ENCODE measurements around the gene EFCAB6. TPM values are rescaled to one million over a fixed set of nuclear protein-coding genes. Genes with fewer than 3 reads are reported as not detected.

The EFCAB6 gene
- total RNA-seq, 1 experiment from 2014 or later, result 2.5 TPM

- Histone ChIP-seq H3K79me2 (ENCODE audit: low read depth) (no peaks in the 10 kb centered on the region), H3K9me2 (ENCODE audit: insufficient read depth) (no peaks in the 10 kb centered on the region), H3F3A (ENCODE audit: insufficient read depth, low read depth) (no peaks in the 10 kb centered on the region), H2AFZ (no peak overlapping the region), H3K27ac (no peak overlapping the region), H3K4me1 (replicated peaks; ENCODE audit: insufficient read depth) (no peaks in the 10 kb centered on the region), H3K4me2 (no peak overlapping the region), H4K20me1 (ENCODE audit: insufficient read depth) (no peaks in the 10 kb centered on the region; the same call in 1 of the 2 replicates), H3K27me3 (ENCODE audit: insufficient read depth, low read depth) (peaks cover 100% of the 10 kb centered on the region), H3K4me3 (no peak overlapping the region), H3K9me3 (ENCODE audit: insufficient read depth, low read depth) (no peaks in the 10 kb centered on the region), H3K36me3 (ENCODE audit: low read depth) (no peaks in the 10 kb centered on the region)
- intact Hi-C loops (cut with micrococcal nuclease; ENCODE audit: unreplicated experiment), result no loop called here
- ChIA-PET CTCF (no interaction called here), POLR2A (ENCODE audit: unreplicated experiment) (no interaction called here)
- TF ChIP-seq CTCF (conservative IDR thresholded peaks at IDR 0.05) (no peak), EZH2 (IDR thresholded peaks at IDR 0.05; ENCODE audit: low read depth) (no peak)
- DNase-seq, result no peak
- BruUV-seq (replicated peaks), result no TSS peak
Observed at GRCh38 chr22:43534916-43535315, 277.2 kb downstream of the EFCAB6 start.

- no peak for TF ChIP-seq EZH2 (IDR thresholded peaks at IDR 0.05; ENCODE audit: low read depth)
- no peak for TF ChIP-seq CTCF (conservative IDR thresholded peaks at IDR 0.05)
- Histone ChIP-seq H3K27me3 (ENCODE audit: insufficient read depth, low read depth) (peaks cover 100% of the 10 kb centered on the region), H3K36me3 (ENCODE audit: low read depth) (no peaks in the 10 kb centered on the region), H3F3A (ENCODE audit: insufficient read depth, low read depth) (no peaks in the 10 kb centered on the region), H3K79me2 (ENCODE audit: low read depth) (no peaks in the 10 kb centered on the region), H2AFZ (no peak overlapping the region), H3K9me2 (ENCODE audit: insufficient read depth) (no peaks in the 10 kb centered on the region), H3K4me3 (no peak overlapping the region), H4K20me1 (ENCODE audit: insufficient read depth) (no peaks in the 10 kb centered on the region; the same call in 1 of the 2 replicates), H3K4me2 (no peak overlapping the region), H3K27ac (no peak overlapping the region), H3K9me3 (ENCODE audit: insufficient read depth, low read depth) (no peaks in the 10 kb centered on the region), H3K4me1 (replicated peaks; ENCODE audit: insufficient read depth) (no peaks in the 10 kb centered on the region)
- BruUV-seq (replicated peaks), result no TSS peak
- no peak for DNase-seq
- intact Hi-C loops (cut with micrococcal nuclease; ENCODE audit: unreplicated experiment), result no loop called here
- ChIA-PET POLR2A (ENCODE audit: unreplicated experiment) (no interaction called here), CTCF (no interaction called here)
Observed at GRCh38 chr22:43533656-43534428, 278.3 kb downstream of the EFCAB6 start.

GRCh38 chr22:43533156-43533530 lies 279.0 kb downstream of the EFCAB6 start:
- no peak overlapping the region for H3K4me3 ChIP-seq
- H3F3A ChIP-seq (ENCODE audit: insufficient read depth, low read depth), result no peaks in the 10 kb centered on the region
- ChIA-PET CTCF (no interaction called here), POLR2A (ENCODE audit: unreplicated experiment) (no interaction called here)
- H3K4me1 ChIP-seq (replicated peaks; ENCODE audit: insufficient read depth), result no peaks in the 10 kb centered on the region
- no TSS peak for BruUV-seq (replicated peaks)
- no peaks in the 10 kb centered on the region; the same call in 1 of the 2 replicates for H4K20me1 ChIP-seq (ENCODE audit: insufficient read depth)
- H3K27ac ChIP-seq, result no peak overlapping the region
- intact Hi-C loops (cut with micrococcal nuclease; ENCODE audit: unreplicated experiment), result no loop called here
- H3K79me2 ChIP-seq (ENCODE audit: low read depth), result no peaks in the 10 kb centered on the region
- no peak overlapping the region for H2AFZ ChIP-seq
- H3K27me3 ChIP-seq (ENCODE audit: insufficient read depth, low read depth), result peaks cover 100% of the 10 kb centered on the region
- H3K36me3 ChIP-seq (ENCODE audit: low read depth), result no peaks in the 10 kb centered on the region
- no peaks in the 10 kb centered on the region for H3K9me3 ChIP-seq (ENCODE audit: insufficient read depth, low read depth)
- no peak for TF ChIP-seq EZH2 (IDR thresholded peaks at IDR 0.05; ENCODE audit: low read depth)
- TF ChIP-seq CTCF (conservative IDR thresholded peaks at IDR 0.05), result no peak
- H3K9me2 ChIP-seq (ENCODE audit: insufficient read depth), result no peaks in the 10 kb centered on the region
- no peak overlapping the region for H3K4me2 ChIP-seq
- no peak for DNase-seq

All from PC-9 (cell line).